ENCODE results near the gene PTPRT. TPM values are rescaled to one million over a fixed set of nuclear protein-coding genes. Genes with fewer than 3 reads are reported as not detected.

The PTPRT gene
- total RNA-seq, 1 experiment from 2014 or later = 0.93 TPM

GRCh38 chr20:42807876-42808275 lies 381.8 kb downstream of the PTPRT start:
- H3K4me1 ChIP-seq = peaks cover 3% of the 10 kb centered on the region; the same call in 1 of the 2 replicates
- no peak for DNase-seq
- no peaks in the 10 kb centered on the region for H3K36me3 ChIP-seq
- no peak overlapping the region for H3K27ac ChIP-seq
- H3K27me3 ChIP-seq = peaks cover 3% of the 10 kb centered on the region; the same call in 1 of the 2 replicates
- H3K9me3 ChIP-seq (replicated peaks) = no peaks in the 10 kb centered on the region
- H3K4me3 ChIP-seq = no peak overlapping the region

GRCh38 chr20:42795111-42795695 lies 394.5 kb downstream of the PTPRT start:
- no peak overlapping the region for H3K4me3 ChIP-seq
- H3K4me1 ChIP-seq = no peaks in the 10 kb centered on the region
- H3K9me3 ChIP-seq (replicated peaks) = no peaks in the 10 kb centered on the region
- peak in 1 of 2 experiments; percentile 28 for DNase-seq
- no peaks in the 10 kb centered on the region for H3K27me3 ChIP-seq
- no peak overlapping the region for H3K27ac ChIP-seq
- H3K36me3 ChIP-seq = no peaks in the 10 kb centered on the region

- H3K27me3 ChIP-seq = 0 out of 2 replicates have a peak, but pooled peaks cover 2% of the 10 kb centered on the region
Measured at GRCh38 chr20:42792052-42792451, 397.7 kb downstream of the PTPRT start.

GRCh38 chr20:42790111-42790510 lies 399.6 kb downstream of the PTPRT start:
- 0 out of 2 replicates have a peak, but pooled peaks cover 2% of the 10 kb centered on the region for H3K27me3 ChIP-seq
- no peak overlapping the region for H3K4me3 ChIP-seq
- peaks cover 17% of the 10 kb centered on the region for H3K4me1 ChIP-seq
- H3K27ac ChIP-seq = no peak overlapping the region
- no peaks in the 10 kb centered on the region; the same call in none of the 2 replicates for H3K9me3 ChIP-seq (replicated peaks)
- H3K36me3 ChIP-seq = no peaks in the 10 kb centered on the region
- DNase-seq = no peak

More at GRCh38 chr20:42792052-42792451, 397.7 kb downstream of the PTPRT start:
- Histone ChIP-seq H3K9me3 (replicated peaks) (no peaks in the 10 kb centered on the region; the same call in 1 of the 2 replicates), H3K4me3 (no peak overlapping the region), H3K36me3 (no peaks in the 10 kb centered on the region), H3K4me1 (peaks cover 10% of the 10 kb centered on the region), H3K27ac (no peak overlapping the region)
- no peak for DNase-seq

- Histone ChIP-seq H3K27ac (peak overlapping the region; percentile 7; the same call in 1 of the 2 replicates), H3K27me3 (0 out of 2 replicates have a peak, but pooled peaks cover 2% of the 10 kb centered on the region), H3K4me1 (peaks cover 17% of the 10 kb centered on the region), H3K36me3 (no peaks in the 10 kb centered on the region), H3K9me3 (replicated peaks) (no peaks in the 10 kb centered on the region; the same call in none of the 2 replicates), H3K4me3 (no peak overlapping the region)
- DNase-seq = peak in 1 of 2 experiments; percentile 52
Measured at GRCh38 chr20:42788707-42789106, 401.0 kb downstream of the PTPRT start.

GRCh38 chr20:42785041-42785440 lies 404.7 kb downstream of the PTPRT start:
- no peak for DNase-seq
- H3K27ac ChIP-seq = no peak overlapping the region
- H3K27me3 ChIP-seq = 0 out of 2 replicates have a peak, but pooled peaks cover 2% of the 10 kb centered on the region
- no peaks in the 10 kb centered on the region; the same call in none of the 2 replicates for H3K9me3 ChIP-seq (replicated peaks)
- H3K4me1 ChIP-seq = peaks cover 24% of the 10 kb centered on the region
- H3K4me3 ChIP-seq = no peak overlapping the region
- H3K36me3 ChIP-seq = no peaks in the 10 kb centered on the region

GRCh38 chr20:42779216-42779615 lies 410.5 kb downstream of the PTPRT start:
- H3K36me3 ChIP-seq = no peaks in the 10 kb centered on the region
- H3K4me1 ChIP-seq = peaks cover 27% of the 10 kb centered on the region
- H3K27me3 ChIP-seq = no peaks in the 10 kb centered on the region
- peak overlapping the region; percentile 67 for H3K27ac ChIP-seq
- no peak overlapping the region for H3K4me3 ChIP-seq
- no peaks in the 10 kb centered on the region for H3K9me3 ChIP-seq (replicated peaks)
- DNase-seq = peak; percentile 88 to 92

- no peaks in the 10 kb centered on the region for H3K36me3 ChIP-seq
- no peaks in the 10 kb centered on the region for H3K27me3 ChIP-seq
- no peak for DNase-seq
- no peaks in the 10 kb centered on the region for H3K9me3 ChIP-seq (replicated peaks)
- H3K27ac ChIP-seq = no peak overlapping the region
- no peak overlapping the region for H3K4me3 ChIP-seq
- peaks cover 27% of the 10 kb centered on the region for H3K4me1 ChIP-seq
Measured at GRCh38 chr20:42775866-42776265, 413.8 kb downstream of the PTPRT start.

- H3K27ac ChIP-seq = no peak overlapping the region
- no peaks in the 10 kb centered on the region for H3K36me3 ChIP-seq
Measured at GRCh38 chr20:42775037-42775436, 414.7 kb downstream of the PTPRT start.

GRCh38 chr20:42763015-42763414 lies 426.7 kb downstream of the PTPRT start:
- Histone ChIP-seq H3K4me3 (no peak overlapping the region), H3K27ac (no peak overlapping the region), H3K4me1 (no peaks in the 10 kb centered on the region), H3K36me3 (no peaks in the 10 kb centered on the region), H3K9me3 (replicated peaks) (no peaks in the 10 kb centered on the region; the same call in 1 of the 2 replicates), H3K27me3 (no peaks in the 10 kb centered on the region)
- DNase-seq = no peak

More at GRCh38 chr20:42775037-42775436, 414.7 kb downstream of the PTPRT start:
- H3K9me3 ChIP-seq (replicated peaks) = no peaks in the 10 kb centered on the region
- DNase-seq = no peak
- peaks cover 21% of the 10 kb centered on the region for H3K4me1 ChIP-seq
- no peaks in the 10 kb centered on the region for H3K27me3 ChIP-seq
- no peak overlapping the region for H3K4me3 ChIP-seq

GRCh38 chr20:42756991-42757390 lies 432.7 kb downstream of the PTPRT start:
- peaks cover 5% of the 10 kb centered on the region; the same call in 1 of the 2 replicates for H3K4me1 ChIP-seq
- peaks cover 10% of the 10 kb centered on the region; the same call in 1 of the 2 replicates for H3K27me3 ChIP-seq
- DNase-seq = no peak
- no peak overlapping the region for H3K4me3 ChIP-seq
- no peaks in the 10 kb centered on the region for H3K36me3 ChIP-seq
- H3K27ac ChIP-seq = no peak overlapping the region
- H3K9me3 ChIP-seq (replicated peaks) = peaks cover 3% of the 10 kb centered on the region; the same call in 1 of the 2 replicates

GRCh38 chr20:42754706-42755105 lies 435.0 kb downstream of the PTPRT start:
- H3K4me1 ChIP-seq = peaks cover 5% of the 10 kb centered on the region; the same call in 1 of the 2 replicates
- no peak overlapping the region for H3K27ac ChIP-seq
- peaks cover 3% of the 10 kb centered on the region; the same call in 1 of the 2 replicates for H3K9me3 ChIP-seq (replicated peaks)
- H3K27me3 ChIP-seq = peaks cover 10% of the 10 kb centered on the region; the same call in 1 of the 2 replicates
- no peak overlapping the region for H3K4me3 ChIP-seq
- H3K36me3 ChIP-seq = no peaks in the 10 kb centered on the region
- no peak for DNase-seq

- DNase-seq = no peak
- Histone ChIP-seq H3K27me3 (peaks cover 7% of the 10 kb centered on the region; the same call in 1 of the 2 replicates), H3K4me3 (no peak overlapping the region), H3K27ac (no peak overlapping the region), H3K36me3 (no peaks in the 10 kb centered on the region), H3K4me1 (peaks cover 5% of the 10 kb centered on the region; the same call in 1 of the 2 replicates), H3K9me3 (replicated peaks) (no peaks in the 10 kb centered on the region; the same call in 1 of the 2 replicates)
Measured at GRCh38 chr20:42752620-42753019, 437.1 kb downstream of the PTPRT start.

- Histone ChIP-seq H3K9me3 (replicated peaks) (no peaks in the 10 kb centered on the region), H3K4me1 (peaks cover 13% of the 10 kb centered on the region), H3K27ac (no peak overlapping the region), H3K36me3 (no peaks in the 10 kb centered on the region), H3K4me3 (no peak overlapping the region), H3K27me3 (peaks cover under 1% of the 10 kb centered on the region; the same call in 1 of the 2 replicates)
- DNase-seq = no peak
Measured at GRCh38 chr20:42749556-42749955, 440.1 kb downstream of the PTPRT start.

GRCh38 chr20:42747765-42748411 lies 441.8 kb downstream of the PTPRT start:
- no peak for DNase-seq
- no peaks in the 10 kb centered on the region; the same call in 1 of the 2 replicates for H3K27me3 ChIP-seq
- no peaks in the 10 kb centered on the region; the same call in 1 of the 2 replicates for H3K9me3 ChIP-seq (replicated peaks)
- H3K27ac ChIP-seq = no peak overlapping the region
- no peaks in the 10 kb centered on the region for H3K36me3 ChIP-seq
- H3K4me3 ChIP-seq = no peak overlapping the region
- peaks cover 29% of the 10 kb centered on the region for H3K4me1 ChIP-seq

All from SJCRH30 (cell line).